ENCODE data around the gene AP1B1. TPM values are rescaled to one million over a fixed set of nuclear protein-coding genes. Genes with fewer than 3 reads are reported as not detected.

Gene AP1B1
- total RNA-seq, 1 experiment from 2014 or later: 101 TPM

GRCh38 chr22:29344137-29344536 is 44.2 kb downstream of the AP1B1 start:
- no peak overlapping the region for H3K4me3 Mint-ChIP-seq (ENCODE audit: unreplicated experiment)
- ChIA-PET POLR2A (interaction anchor here (0.6 kb wide), 1 partner anchor 37 kb away, joined by 8 read pairs; no protein-coding TSS in a partner anchor), CTCF (no interaction called here)
- peaks cover 6% of the 10 kb centered on the region; the same call in 1 of the 2 replicates for H3K4me1 ChIP-seq
- no peaks in the 10 kb centered on the region for H3K9me3 Mint-ChIP-seq (ENCODE audit: unreplicated experiment)
- no peaks in the 10 kb centered on the region for H3K27me3 ChIP-seq (replicated peaks; ENCODE audit: control insufficient read depth, insufficient read depth, low read length)
- no peak for TF ChIP-seq CTCF (IDR thresholded peaks at IDR 0.05; ENCODE audit: insufficient read depth in 1 of 2, low read depth in 1 of 2, low read length in 1 of 2, severe bottlenecking in 1 of 2, unreplicated experiment in 1 of 2)
- no peak overlapping the region for H3K4me3 ChIP-seq (ENCODE audit: low read depth, low read length)
- intact Hi-C loops (cut with micrococcal nuclease; ENCODE audit: unreplicated experiment): no loop called here
- no TSS peak for BruUV-seq (replicated peaks)
- H3K36me3 Mint-ChIP-seq (ENCODE audit: insufficient read depth, unreplicated experiment): peaks cover 63% of the 10 kb centered on the region
- no peaks in the 10 kb centered on the region for H3K27me3 Mint-ChIP-seq (ENCODE audit: insufficient read depth, unreplicated experiment)
- no peak overlapping the region for H3K27ac Mint-ChIP-seq (ENCODE audit: unreplicated experiment)
- H3K4me1 Mint-ChIP-seq (ENCODE audit: low read depth, unreplicated experiment): peaks cover 8% of the 10 kb centered on the region
- DNase-seq: peak in 1 of 2 experiments; percentile 15
- H3K36me3 ChIP-seq (ENCODE audit: control insufficient read depth, insufficient read depth, low read length): peaks cover 1% of the 10 kb centered on the region
- no peaks in the 10 kb centered on the region for H3K9me3 ChIP-seq

- POLR2A ChIA-PET: no interaction called here
- intact Hi-C loops (cut with micrococcal nuclease; ENCODE audit: unreplicated experiment): no loop called here
Measured at GRCh38 chr22:29343313-29343805, 45.0 kb downstream of the AP1B1 start.

GRCh38 chr22:29342577-29343312 is 45.6 kb downstream of the AP1B1 start:
- peaks cover 1% of the 10 kb centered on the region; the same call in 1 of the 2 replicates for H3K36me3 ChIP-seq (ENCODE audit: control insufficient read depth, insufficient read depth, low read length)
- ChIA-PET POLR2A (no interaction called here), CTCF (interaction anchor here (0.9 to 1.1 kb wide), 2 partner anchors 9 to 36 kb away, joined by 3 read pairs; partner anchors contain the start of gene GAS2L1)
- BruUV-seq (replicated peaks): no TSS peak
- H3K4me1 Mint-ChIP-seq (ENCODE audit: low read depth, unreplicated experiment): peaks cover 8% of the 10 kb centered on the region
- H3K27ac Mint-ChIP-seq (ENCODE audit: unreplicated experiment): peak overlapping the region; percentile 54
- no peaks in the 10 kb centered on the region for H3K27me3 Mint-ChIP-seq (ENCODE audit: insufficient read depth, unreplicated experiment)
- peaks cover 6% of the 10 kb centered on the region; the same call in 1 of the 2 replicates for H3K4me1 ChIP-seq
- intact Hi-C loops (cut with micrococcal nuclease; ENCODE audit: unreplicated experiment): no loop called here
- H3K9me3 ChIP-seq: no peaks in the 10 kb centered on the region
- H3K36me3 Mint-ChIP-seq (ENCODE audit: insufficient read depth, unreplicated experiment): peaks cover 63% of the 10 kb centered on the region
- H3K4me3 ChIP-seq (ENCODE audit: low read depth, low read length): no peak overlapping the region
- no peak overlapping the region for H3K4me3 Mint-ChIP-seq (ENCODE audit: unreplicated experiment)
- no peaks in the 10 kb centered on the region for H3K9me3 Mint-ChIP-seq (ENCODE audit: unreplicated experiment)
- no peaks in the 10 kb centered on the region for H3K27me3 ChIP-seq (replicated peaks; ENCODE audit: control insufficient read depth, insufficient read depth, low read length)
- no peak for DNase-seq
- TF ChIP-seq CTCF (IDR thresholded peaks at IDR 0.05; ENCODE audit: insufficient read depth in 1 of 2, low read depth in 1 of 2, low read length in 1 of 2, severe bottlenecking in 1 of 2, unreplicated experiment in 1 of 2): no peak

More at GRCh38 chr22:29343313-29343805, 45.0 kb downstream of the AP1B1 start:
- no peak for DNase-seq
- H3K27me3 ChIP-seq (replicated peaks; ENCODE audit: control insufficient read depth, insufficient read depth, low read length): no peaks in the 10 kb centered on the region
- no peak for TF ChIP-seq CTCF (IDR thresholded peaks at IDR 0.05; ENCODE audit: insufficient read depth in 1 of 2, low read depth in 1 of 2, low read length in 1 of 2, severe bottlenecking in 1 of 2, unreplicated experiment in 1 of 2)
- Mint-ChIP-seq H3K9me3 (ENCODE audit: unreplicated experiment) (no peaks in the 10 kb centered on the region), H3K27me3 (ENCODE audit: insufficient read depth, unreplicated experiment) (no peaks in the 10 kb centered on the region), H3K4me3 (ENCODE audit: unreplicated experiment) (no peak overlapping the region), H3K27ac (ENCODE audit: unreplicated experiment) (no peak overlapping the region), H3K36me3 (ENCODE audit: insufficient read depth, unreplicated experiment) (peaks cover 64% of the 10 kb centered on the region), H3K4me1 (ENCODE audit: low read depth, unreplicated experiment) (peaks cover 8% of the 10 kb centered on the region)
- peaks cover 1% of the 10 kb centered on the region; the same call in 1 of the 2 replicates for H3K36me3 ChIP-seq (ENCODE audit: control insufficient read depth, insufficient read depth, low read length)
- no TSS peak for BruUV-seq (replicated peaks)
- H3K4me1 ChIP-seq: peaks cover 6% of the 10 kb centered on the region; the same call in 1 of the 2 replicates
- no peaks in the 10 kb centered on the region for H3K9me3 ChIP-seq
- no peak overlapping the region for H3K4me3 ChIP-seq (ENCODE audit: low read depth, low read length)
- CTCF ChIA-PET: no interaction called here
